HG02571 (cell line): Measurements from ENCODE around the gene LHFPL3.
"Not testable (repeated sequence)": the region's sequence is repeated elsewhere in the genome, so short reads cannot be mapped to it uniquely, and the experiment has no call there.

Source experiments
- ATAC-seq: cut with Tn5 transposase; IDR thresholded peaks from one replicate; pipeline ENCODE4 v1.9.1; 2021; ENCODE audit warnings: mild to moderate bottlenecking, moderate library complexity; ENCODE audit not compliant: unreplicated experiment

The LHFPL3 gene

GRCh38 chr7:104328296-104328969 is at the start of gene LHFPL3:
Gene LHFPL3, plus strand, starts transcription at chr7:104328603.
- no peak for ATAC-seq

GRCh38 chr7:104281685-104282084 is 46.7 kb upstream of the LHFPL3 start:
- not testable (repeated sequence) for ATAC-seq

DNA sequence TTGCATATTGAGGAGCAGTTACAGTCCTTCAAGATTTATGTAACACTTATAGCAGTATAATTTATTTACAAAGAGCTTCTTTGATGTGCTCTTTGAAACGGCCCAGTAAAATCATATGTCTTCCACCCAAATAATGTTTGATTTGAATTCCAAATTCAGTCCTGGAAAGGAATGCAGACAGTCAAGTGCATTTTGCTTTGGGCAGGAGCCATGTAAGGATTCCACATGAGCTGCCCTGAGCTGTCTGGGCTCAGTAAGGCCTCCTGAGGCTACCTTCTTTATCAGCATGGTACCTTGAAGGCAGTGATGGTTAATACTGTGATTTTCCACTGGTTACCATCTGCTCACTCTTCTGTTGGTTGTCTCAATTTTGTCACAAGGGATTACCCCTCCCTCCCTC is 41.6 kb upstream of the LHFPL3 start:
- ATAC-seq = no peak

DNA sequence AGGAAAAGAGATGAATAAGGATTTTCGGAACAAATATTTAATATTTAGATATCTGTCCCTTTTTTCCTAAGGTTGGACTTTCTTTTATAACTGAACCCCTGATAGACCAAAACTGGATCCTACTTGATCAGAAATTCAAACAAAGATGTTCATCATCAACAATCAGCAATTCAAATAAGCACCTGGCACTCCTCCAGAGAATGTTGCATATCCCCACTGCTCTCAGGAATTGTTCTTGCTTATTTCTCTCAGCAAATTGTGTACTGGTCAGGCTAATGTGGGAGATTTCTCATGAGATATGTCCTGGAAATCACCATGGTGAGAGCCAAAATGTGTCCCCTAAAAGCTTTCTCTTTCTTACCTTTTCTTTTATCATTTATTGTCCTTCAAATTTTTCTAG is 40.3 kb upstream of the LHFPL3 start:
- no peak for ATAC-seq

- no peak for ATAC-seq
These were observed 34.1 kb upstream of the LHFPL3 start for GRCh38 chr7:104294291-104294690.

- ATAC-seq = no peak
These were observed 32.1 kb upstream of the LHFPL3 start for GRCh38 chr7:104296266-104296665.

- no peak for ATAC-seq
These were observed 31.5 kb upstream of the LHFPL3 start for GRCh38 chr7:104296900-104297299.

DNA sequence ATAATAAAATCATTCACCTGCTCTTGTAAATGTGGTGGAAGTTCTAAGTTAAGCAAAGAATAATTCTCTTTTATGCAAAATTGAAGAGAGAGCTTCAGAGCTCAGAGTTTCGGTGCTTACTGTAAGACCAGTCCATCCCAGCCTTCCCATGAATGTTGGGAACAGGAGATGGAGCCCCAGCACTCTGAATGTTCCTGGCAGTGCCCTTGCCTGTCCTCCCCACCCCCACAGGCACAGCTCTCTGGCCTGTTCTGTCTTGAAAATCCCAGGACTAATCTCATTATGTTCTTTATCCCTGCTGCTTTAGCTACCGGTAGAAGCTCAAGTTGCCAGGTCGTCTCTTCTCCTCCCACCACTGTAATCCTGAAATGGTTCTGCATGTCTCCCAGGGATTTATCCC is 29.1 kb upstream of the LHFPL3 start:
- ATAC-seq = no peak

DNA sequence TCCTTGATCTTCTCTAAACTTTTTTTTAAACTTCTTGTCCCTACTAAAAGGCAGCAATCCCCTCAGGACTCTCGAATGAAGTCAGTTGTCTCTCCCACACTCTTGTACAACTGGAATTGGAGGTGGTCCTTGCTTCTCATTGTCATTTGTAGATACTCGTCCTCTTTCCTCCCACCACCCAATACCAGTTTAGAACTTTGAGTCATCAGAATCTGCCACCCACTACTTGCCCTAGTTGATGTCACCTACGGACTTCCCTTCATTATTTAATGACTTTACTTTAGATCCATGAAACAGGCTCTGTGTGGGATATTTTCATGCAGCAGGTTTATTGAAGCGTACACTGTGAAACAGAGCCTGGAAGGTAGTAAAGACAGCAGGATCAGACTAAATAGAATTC is 28.6 kb upstream of the LHFPL3 start:
- ATAC-seq = no peak

DNA sequence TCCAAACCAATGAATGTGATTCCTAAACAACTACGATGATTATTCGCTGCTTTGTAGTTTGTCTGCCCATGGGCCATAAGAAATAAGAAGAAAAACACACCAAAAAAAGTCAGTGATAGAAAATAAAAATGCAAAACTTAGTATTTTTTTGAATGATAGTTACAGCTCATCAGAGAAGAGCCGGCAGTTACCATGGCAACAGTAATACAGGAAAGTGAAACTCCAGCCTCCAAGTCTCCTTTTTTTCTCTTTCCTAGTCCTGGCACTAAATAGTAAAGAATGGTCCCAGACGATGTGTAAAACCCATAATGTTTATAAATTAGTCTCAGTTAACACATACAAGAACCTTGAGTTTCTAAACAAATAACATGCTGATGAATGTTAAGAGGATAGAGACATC is 21.6 kb upstream of the LHFPL3 start:
- ATAC-seq = no peak

- no peak for ATAC-seq
These were observed 10.3 kb upstream of the LHFPL3 start for GRCh38 chr7:104317948-104318629.

GRCh38 chr7:104327534-104327933 is 869 bp upstream of the LHFPL3 start:
- ATAC-seq = no peak

- ATAC-seq = no peak
These were observed 486 bp upstream of the LHFPL3 start for GRCh38 chr7:104327938-104328295.

GRCh38 chr7:104328970-104329825 is 795 bp downstream of the LHFPL3 start:
- ATAC-seq = no peak

GRCh38 chr7:104341546-104341945 is 13.1 kb downstream of the LHFPL3 start:
- no peak for ATAC-seq

DNA sequence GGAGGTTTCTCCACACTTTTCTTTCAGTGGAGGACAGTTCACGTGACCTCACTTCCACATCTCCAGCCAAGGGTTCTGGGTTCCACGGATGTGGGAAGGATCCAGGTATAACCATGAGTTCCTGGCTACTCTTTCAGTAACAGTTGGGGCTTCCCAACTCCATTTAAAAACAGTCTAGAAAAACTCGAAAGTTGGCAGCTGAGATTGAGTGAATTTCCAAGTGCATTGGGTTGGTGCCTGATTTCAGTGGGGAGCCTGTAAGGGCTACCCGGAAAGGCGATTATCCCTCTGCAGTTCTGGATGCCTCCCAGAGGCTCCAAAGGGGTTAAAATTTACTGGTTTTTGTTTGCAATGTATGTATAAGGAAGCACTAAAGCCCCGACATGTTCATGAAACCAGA is 24.3 kb downstream of the LHFPL3 start:
- ATAC-seq = no peak

DNA sequence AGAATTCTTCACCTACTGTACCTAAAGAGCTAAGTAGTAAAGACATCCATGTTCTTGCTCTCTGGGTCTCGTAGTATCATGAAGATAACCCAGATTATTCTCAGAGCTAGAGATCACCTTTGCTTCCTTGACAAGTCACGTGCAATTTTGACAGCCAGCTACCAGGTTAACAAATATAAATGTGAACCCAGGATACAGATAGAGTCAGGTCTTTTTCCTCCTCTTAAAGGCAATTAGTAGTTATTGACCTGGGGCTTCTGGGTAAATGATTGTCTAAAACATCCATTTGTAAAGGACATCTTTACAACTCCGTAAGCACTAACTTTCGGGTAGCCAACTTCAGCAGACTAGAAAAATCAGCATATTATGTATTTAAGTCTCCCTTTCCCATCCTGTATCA is 28.8 kb downstream of the LHFPL3 start:
- no peak for ATAC-seq

DNA sequence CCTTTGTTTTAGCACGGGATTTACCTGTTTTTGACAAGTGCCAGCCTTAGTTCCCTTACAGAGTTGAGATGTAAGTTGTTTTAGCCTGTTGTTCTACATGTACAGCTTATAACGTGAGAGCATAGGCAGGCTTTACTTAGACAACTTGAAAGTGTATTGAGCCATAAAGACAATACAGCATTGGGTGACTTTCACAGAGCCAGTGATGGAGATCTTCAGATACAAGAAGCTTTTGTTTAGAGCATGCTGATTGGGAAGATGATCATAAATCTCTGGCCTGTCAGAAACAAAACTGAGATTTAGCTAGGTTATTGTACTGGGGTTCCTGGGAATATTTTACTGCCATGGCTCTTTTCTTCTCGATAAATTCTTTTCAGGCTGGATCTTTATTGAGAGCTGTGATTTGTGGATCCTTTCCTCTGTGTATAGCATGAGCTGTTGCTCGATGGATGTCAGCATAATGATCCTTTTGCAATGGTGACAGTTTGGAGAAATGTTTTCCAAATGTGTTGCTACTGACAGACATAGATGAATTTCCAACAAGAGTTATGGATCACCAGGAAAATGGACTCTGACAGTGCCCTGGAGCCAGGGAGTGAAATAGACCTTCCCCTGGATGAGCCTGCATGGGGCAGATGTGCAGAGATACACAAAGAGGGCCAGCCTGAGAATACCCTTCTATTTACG is 30.2 kb downstream of the LHFPL3 start:
- ATAC-seq = no peak

GRCh38 chr7:104362756-104363155 is 34.4 kb downstream of the LHFPL3 start:
- ATAC-seq = no peak

GRCh38 chr7:104363355-104363754 is 35.0 kb downstream of the LHFPL3 start:
- ATAC-seq = no peak

GRCh38 chr7:104366390-104366789 is 38.0 kb downstream of the LHFPL3 start:
- no peak for ATAC-seq
